ENCODE data around the gene SYCE3. TPM values are rescaled to one million over a fixed set of nuclear protein-coding genes. Genes with fewer than 3 reads are reported as not detected.

SYCE3 gene
- total RNA-seq, 2 experiments from 2014 or later, result not detected

- Mint-ChIP-seq H3K36me3 (ENCODE audit: low read depth) (peaks cover 5% of the 10 kb centered on the region), H3K4me1 (ENCODE audit: low read depth) (peaks cover 6% of the 10 kb centered on the region), H3K27ac (no peak overlapping the region), H3K9me3 (no peaks in the 10 kb centered on the region), H3K4me3 (peak overlapping the region; percentile 47), H3K27me3 (peaks cover 33% of the 10 kb centered on the region)
- ATAC-seq, result no peak
- POLR2A ChIA-PET, result interaction anchor here (1.4 kb wide), 1 partner anchor 37 kb away, joined by 5 read pairs; the partner anchor contains the start of gene SYCE3
- intact Hi-C loops (cut with micrococcal nuclease), result no loop called here
- CTCF ChIA-PET, result interaction anchor here (1.0 to 1.6 kb wide), 2 partner anchors 20 to 75 kb away, joined by 3 to 5 read pairs; partner anchors contain the start of gene SCO2
- DNase-seq, result no peak
- TF ChIP-seq CTCF (IDR thresholded peaks at IDR 0.05), result no peak
Observed at GRCh38 chr22:50600967-50601668, 38.4 kb upstream of the SYCE3 start.

- H3K36me3 Mint-ChIP-seq (ENCODE audit: low read depth), result peaks cover 5% of the 10 kb centered on the region
- DNase-seq (no peak), ATAC-seq (peak; percentile 15)
- H3K27me3 Mint-ChIP-seq, result peaks cover 29% of the 10 kb centered on the region
- ChIA-PET POLR2A (no interaction called here), CTCF (no interaction called here)
- H3K9me3 Mint-ChIP-seq, result no peaks in the 10 kb centered on the region
- intact Hi-C loops (cut with micrococcal nuclease), result no loop called here
- peak within 1 kb of the TSS; percentile 47 for H3K4me3 Mint-ChIP-seq
- H3K4me1 Mint-ChIP-seq (ENCODE audit: low read depth), result peaks cover 6% of the 10 kb centered on the region
- no peak within 1 kb of the TSS for H3K27ac Mint-ChIP-seq
- TF ChIP-seq CTCF (IDR thresholded peaks at IDR 0.05), result no peak
Observed at GRCh38 chr22:50600538-50600937, 37.8 kb upstream of the SYCE3 start, which contains the start of gene MAPK8IP2. Gene MAPK8IP2 (plus strand): TSS chr22:50600793. CDS start chr22:50600819, 26 bp downstream.

- peak; percentile 96 for ATAC-seq
- Mint-ChIP-seq H3K27me3 (peaks cover 29% of the 10 kb centered on the region), H3K4me1 (ENCODE audit: low read depth) (peaks cover 6% of the 10 kb centered on the region), H3K36me3 (ENCODE audit: low read depth) (peaks cover 5% of the 10 kb centered on the region), H3K4me3 (peak overlapping the region; percentile 45), H3K27ac (no peak overlapping the region), H3K9me3 (no peaks in the 10 kb centered on the region)
- DNase-seq, result peak; percentile 71
- intact Hi-C loops (cut with micrococcal nuclease), result no loop called here
- no peak for TF ChIP-seq CTCF (IDR thresholded peaks at IDR 0.05)
- ChIA-PET POLR2A (no interaction called here), CTCF (interaction anchor here (0.7 kb wide), 1 partner anchor 12 kb away, joined by 3 read pairs; no protein-coding TSS in a partner anchor)
Observed at GRCh38 chr22:50599816-50600455, 37.2 kb upstream of the SYCE3 start.

GRCh38 chr22:50597097-50597496, 34.4 kb upstream of the SYCE3 start:
- no peak for DNase-seq
- Mint-ChIP-seq H3K4me1 (ENCODE audit: low read depth) (peaks cover 6% of the 10 kb centered on the region), H3K36me3 (ENCODE audit: low read depth) (peaks cover 5% of the 10 kb centered on the region), H3K27me3 (peaks cover 15% of the 10 kb centered on the region), H3K27ac (no peak overlapping the region), H3K4me3 (no peak overlapping the region), H3K9me3 (no peaks in the 10 kb centered on the region)
- intact Hi-C loops (cut with micrococcal nuclease), result no loop called here
- ChIA-PET POLR2A (no interaction called here), CTCF (no interaction called here)
- ATAC-seq, result no peak
- TF ChIP-seq CTCF (IDR thresholded peaks at IDR 0.05), result no peak

GRCh38 chr22:50595189-50595588, 32.5 kb upstream of the SYCE3 start:
- Mint-ChIP-seq H3K36me3 (ENCODE audit: low read depth) (peaks cover 5% of the 10 kb centered on the region), H3K27me3 (peaks cover 8% of the 10 kb centered on the region), H3K4me3 (no peak overlapping the region), H3K9me3 (no peaks in the 10 kb centered on the region), H3K27ac (no peak overlapping the region), H3K4me1 (ENCODE audit: low read depth) (peaks cover 3% of the 10 kb centered on the region)
- no peak for ATAC-seq
- no peak for TF ChIP-seq CTCF (IDR thresholded peaks at IDR 0.05)
- no peak for DNase-seq
- CTCF ChIA-PET, result no interaction called here
- intact Hi-C loops (cut with micrococcal nuclease), result no loop called here
- POLR2A ChIA-PET, result no interaction called here
